ENCODE measurements around the gene GLS2.

DNA sequence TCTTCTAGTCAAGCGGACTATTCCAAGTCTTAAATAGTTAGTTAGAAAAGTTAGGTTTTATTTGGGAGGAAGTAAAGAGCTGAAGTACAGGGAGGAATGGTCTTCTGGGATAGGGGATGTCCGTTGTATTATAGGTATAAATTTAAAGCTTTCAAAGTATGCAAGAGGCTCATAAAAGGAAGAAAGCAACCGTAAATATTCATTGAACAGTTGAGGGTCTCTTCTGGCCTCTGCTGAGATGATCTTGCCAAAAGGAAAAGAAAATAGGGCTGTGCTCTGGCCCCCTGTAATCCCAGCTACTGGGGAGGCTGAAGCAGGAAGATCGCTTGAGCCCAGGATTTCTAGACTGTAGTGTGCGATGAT is 38.4 kb downstream of the GLS2 start:
- no peak for TF ChIP-seq POLR2A (IDR thresholded peaks at IDR 0.05)
- TF ChIP-seq, protein P1, sequence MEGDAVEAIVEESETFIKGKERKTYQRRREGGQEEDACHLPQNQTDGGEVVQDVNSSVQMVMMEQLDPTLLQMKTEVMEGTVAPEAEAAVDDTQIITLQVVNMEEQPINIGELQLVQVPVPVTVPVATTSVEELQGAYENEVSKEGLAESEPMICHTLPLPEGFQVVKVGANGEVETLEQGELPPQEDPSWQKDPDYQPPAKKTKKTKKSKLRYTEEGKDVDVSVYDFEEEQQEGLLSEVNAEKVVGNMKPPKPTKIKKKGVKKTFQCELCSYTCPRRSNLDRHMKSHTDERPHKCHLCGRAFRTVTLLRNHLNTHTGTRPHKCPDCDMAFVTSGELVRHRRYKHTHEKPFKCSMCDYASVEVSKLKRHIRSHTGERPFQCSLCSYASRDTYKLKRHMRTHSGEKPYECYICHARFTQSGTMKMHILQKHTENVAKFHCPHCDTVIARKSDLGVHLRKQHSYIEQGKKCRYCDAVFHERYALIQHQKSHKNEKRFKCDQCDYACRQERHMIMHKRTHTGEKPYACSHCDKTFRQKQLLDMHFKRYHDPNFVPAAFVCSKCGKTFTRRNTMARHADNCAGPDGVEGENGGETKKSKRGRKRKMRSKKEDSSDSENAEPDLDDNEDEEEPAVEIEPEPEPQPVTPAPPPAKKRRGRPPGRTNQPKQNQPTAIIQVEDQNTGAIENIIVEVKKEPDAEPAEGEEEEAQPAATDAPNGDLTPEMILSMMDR (IDR thresholded peaks at IDR 0.05), result no peak
